CD4-positive, alpha-beta T cell treated with Interleukin-17A for 4 hours (primary cell): ENCODE measurements around the gene KCNT1.

Experiments used
- DNase-seq: peaks from one replicate; pipeline ENCODE4 v3.0.0-alpha.2; 2020; ENCODE audit warnings: mixed read lengths

The KCNT1 gene

GRCh38 chr9:135673941-135674340, 28.0 kb upstream of the KCNT1 start:
- no peak for DNase-seq

DNA sequence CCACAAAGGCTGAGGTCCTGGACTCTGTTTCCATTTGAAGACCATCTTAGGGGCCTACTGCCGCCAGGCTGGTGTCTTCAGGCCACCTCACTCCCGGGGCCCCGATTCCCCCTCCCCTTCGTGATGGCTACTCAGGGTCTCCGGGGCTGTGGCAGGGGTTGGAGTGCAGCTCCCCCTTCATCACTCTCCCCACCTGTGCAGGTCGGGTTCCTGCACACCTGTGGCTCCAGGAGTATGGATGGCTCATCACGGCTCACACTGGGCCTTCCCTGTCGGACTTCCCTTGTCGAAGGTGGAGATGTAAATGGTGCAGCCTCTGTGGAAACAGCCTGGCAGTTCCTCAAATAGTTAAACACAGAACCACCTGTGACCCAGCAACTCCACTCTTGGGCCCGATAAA, 27.0 kb upstream of the KCNT1 start:
- no peak for DNase-seq

DNA sequence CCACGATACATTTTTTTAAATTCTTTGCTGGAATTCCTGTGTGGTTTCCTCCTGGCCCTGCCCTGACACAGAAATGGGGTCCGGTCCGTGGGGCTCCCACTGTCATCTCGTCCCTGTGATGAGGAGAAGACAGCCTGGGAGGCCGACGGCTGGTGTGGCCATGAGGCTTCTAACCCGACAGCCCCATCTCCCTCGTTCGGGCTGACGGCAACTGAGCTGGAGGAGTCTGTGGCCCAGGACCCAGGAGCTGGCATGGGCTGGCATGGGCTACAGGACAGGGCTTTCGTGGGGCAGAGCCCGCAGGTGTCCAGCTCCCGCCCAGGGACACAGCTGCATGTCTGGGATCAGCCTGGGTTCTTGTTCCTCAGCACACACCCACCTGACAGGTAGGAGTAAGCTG, 25.1 kb upstream of the KCNT1 start:
- no peak for DNase-seq

DNA sequence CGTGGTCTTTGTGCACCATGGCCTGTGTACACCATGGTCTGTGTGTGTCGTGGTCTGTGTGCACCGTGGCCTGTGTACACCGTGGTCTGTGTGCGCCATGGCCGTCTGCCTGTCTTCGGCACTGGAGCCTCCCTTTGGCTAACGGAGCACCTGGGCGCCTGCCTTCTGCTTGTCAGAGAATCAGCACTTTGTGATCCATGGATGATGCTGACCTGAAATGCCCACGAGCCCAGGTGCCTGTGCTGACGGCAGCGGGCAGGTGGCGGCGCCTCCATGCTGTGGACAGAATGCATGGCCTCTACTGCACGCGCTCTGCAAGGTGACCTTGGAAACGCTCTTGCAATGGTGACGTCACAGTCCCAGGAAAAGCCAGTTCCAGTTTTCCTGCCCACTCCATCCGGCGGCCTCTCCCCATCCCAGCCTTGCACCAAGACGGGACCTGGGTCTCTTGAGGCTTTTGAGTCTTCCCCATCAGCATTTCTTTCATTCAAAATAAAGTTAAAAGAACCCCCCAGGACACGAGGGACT, 24.3 kb upstream of the KCNT1 start:
- no peak for DNase-seq

DNA sequence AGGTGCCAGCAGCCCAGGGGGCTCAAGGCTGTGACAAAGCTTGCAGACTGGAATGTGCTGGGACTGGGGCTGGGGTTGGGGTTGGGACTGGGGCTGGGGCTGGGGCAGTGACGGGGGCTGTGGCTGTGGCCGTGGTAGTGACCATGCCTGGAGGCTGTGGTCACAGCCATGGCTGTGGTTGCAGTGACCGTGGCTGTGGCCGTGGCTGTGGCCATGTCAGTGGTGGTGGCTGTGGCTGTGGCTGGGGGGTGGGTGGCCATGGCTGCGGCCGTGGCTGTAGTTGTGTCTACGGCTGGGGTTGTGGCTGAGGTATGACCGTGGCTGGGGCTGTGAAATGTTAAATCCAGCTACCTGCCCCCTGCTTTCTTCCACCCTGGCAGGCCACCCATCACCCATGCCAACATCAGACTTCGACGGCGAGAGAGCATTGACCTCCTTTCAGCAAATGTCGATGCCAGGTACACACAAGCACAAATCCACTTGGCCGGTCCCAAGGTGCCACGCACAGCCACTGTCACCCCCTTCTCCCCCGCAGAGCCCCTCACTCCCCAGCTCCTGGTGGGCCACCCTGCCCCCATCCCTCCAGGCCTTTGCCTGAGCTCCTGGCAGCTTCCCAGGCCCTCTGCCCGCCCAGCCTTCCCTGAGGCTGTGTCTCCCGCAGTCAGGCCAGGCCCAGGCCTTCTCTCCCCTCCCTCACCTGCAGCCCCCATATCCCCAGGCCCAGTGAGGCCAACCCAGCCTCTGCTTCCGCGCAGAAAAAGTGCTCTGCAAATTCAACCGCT, 23.6 kb upstream of the KCNT1 start:
- DNase-seq, result no peak

GRCh38 chr9:135680056-135680455, 21.9 kb upstream of the KCNT1 start:
- DNase-seq, result no peak

DNA sequence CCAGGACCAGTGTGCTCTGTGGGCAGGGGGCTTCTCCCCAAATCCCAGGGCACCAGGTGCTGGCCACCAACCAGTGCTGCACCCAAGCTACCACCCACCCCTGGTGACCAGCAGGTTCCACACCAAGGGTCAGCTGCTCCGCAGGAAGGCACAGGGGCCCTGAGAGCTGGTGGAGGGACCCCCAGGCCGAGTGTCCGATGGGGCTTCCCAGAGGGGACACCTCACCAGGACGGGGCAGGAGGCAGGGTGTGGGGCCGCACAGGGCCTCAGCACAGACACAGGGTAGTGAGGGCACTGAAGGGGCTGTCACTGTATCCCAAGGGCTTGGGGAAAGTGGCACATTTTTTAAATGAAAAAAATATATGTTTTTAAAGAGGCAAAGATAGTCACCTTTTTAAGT, 20.8 kb upstream of the KCNT1 start:
- no peak for DNase-seq

DNA sequence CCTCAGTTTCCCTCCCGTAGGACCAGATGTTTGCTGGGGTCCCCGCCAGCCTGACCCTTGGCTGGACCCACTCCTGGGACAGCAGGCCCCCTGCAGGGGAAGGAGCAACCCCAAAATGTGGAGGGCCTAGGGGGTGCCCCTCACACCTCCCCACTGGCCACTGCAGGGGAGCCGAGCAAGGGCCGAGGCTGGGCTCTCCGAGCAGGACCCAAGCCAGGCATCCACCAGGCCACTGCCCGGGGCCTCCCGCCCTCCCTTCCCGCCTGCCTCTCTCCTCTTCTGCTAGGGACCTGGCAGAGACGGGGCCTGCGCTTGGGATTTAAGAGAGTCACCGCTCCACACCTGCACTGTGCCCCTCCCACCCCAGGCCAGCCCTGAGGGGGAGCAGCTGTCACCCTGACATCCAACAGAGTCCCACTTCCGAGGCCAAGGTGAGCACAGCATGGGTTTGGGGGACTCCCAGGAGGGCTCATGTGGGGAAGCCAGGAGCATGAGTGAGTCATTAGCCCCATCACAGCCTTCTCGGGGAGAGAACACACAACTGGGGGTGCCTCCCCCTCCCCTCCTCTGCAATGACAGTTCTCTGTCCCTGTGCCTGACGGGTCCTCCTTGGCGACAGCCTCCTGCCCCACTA, 18.5 kb upstream of the KCNT1 start:
- no peak for DNase-seq

DNA sequence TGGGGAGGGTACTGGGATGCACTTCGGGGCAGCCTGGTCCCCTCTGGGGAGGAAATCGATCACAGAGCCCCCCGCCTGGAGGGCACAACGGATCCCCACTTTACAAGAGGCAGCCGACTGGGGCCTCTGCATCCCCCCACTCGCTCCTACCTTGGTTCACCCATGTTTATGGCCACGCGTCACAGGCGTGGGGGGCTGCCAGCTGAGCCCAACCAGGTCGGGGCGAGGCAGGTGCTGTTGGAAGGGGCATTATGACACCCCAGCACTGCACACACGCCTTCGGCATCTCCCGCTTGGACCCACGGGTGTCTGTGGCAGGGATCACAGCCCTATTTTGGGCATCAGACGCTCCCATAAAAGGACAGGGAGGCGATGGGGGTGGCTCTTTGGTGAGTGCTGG, 17.3 kb upstream of the KCNT1 start:
- no peak for DNase-seq

GRCh38 chr9:135687216-135687615, 14.8 kb upstream of the KCNT1 start:
- DNase-seq, result no peak

DNA sequence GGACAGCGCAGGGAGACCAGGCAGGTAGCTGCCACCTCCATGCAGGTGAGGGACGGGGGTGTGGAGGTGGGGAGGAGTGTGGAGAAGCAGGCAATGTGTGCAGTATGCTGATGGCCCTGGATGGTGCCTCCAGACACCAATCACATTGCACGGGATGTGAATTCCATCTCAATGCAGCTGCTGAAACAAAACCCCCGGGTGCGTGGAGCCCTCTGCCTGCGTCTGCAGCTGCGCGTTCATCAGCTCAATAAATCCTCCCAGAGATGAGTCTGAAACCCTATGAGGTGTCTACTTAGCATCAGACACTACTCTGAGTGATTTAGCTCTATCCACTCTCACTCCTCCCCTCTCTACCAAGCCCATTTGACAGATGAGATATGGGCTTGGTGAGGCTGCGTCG, 13.0 kb upstream of the KCNT1 start:
- DNase-seq, result no peak

DNA sequence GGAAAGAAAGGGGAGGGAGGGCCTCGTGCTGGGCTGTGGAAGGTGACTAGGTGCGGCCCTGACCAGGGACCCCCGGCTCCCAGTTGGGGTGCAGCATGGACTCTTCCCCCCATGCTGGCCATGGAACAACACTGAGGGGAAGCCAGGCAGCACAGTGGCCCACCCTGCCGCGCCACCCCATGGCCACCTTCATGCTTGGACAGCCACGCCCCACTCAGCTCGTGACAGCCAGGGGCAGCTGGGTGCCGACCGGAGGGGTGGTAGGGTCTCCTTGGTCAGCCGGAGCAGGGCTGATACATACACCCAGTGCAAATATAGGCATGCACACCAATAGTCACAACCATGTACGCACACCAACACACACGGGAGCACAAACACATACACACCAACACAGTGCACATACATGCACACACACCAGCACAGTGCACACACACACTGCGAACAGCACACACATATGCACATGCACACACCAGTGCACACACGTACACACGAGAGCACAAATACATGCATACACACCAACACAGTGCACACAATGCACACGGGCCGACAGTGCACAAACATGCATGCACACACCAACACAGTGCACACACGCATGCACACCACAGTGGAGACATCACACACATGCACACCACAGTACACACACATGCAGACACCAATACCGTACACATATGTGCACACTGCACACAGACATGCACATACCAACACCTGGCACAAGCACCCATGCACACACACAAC, 11.0 kb upstream of the KCNT1 start:
- no peak for DNase-seq

- no peak for DNase-seq
Observed at GRCh38 chr9:135692410-135692809, 9.6 kb upstream of the KCNT1 start.

- no peak for DNase-seq
Observed at GRCh38 chr9:135693265-135693664, 8.7 kb upstream of the KCNT1 start.

DNA sequence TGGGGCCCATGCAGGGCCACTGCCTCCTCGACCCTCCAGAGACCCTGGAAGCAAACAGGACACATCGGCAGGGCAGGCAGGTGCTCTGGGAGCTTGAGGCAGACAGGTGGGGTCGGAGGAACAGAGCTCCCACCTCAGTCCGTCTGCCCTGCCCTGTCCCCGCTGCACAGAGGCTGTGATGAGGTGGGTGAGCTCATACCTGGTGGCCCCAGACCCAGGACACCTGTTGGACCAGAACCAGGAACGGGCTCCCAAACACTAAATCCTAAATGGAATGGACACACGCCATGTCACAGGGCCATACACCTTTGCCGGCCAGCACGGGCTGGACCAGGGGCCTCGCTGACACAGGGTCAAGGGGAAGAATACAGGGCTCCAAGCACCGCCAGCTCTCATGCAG, 8.2 kb upstream of the KCNT1 start:
- no peak for DNase-seq

DNA sequence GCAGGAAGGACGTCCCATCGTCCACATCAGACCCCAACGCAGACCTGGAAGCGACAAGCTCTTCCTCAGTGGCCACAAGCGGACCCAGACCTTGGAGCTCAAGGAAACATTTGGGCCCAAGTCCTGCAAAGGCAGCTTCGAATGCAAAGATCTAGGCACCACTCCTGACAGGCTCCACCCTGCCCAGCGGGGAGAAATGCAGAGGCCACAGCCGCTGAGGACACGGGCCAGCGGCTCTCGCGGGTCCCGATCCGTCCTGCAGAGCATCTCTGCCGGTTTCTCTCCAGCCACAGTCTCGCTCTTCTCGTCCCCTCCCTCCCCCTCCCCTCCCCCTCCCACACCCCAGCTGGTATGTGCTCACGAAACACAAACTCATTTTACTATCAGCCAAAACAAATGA, 7.6 kb upstream of the KCNT1 start:
- no peak for DNase-seq

GRCh38 chr9:135695036-135695435, 6.9 kb upstream of the KCNT1 start:
- no peak for DNase-seq

- DNase-seq, result no peak
Observed at GRCh38 chr9:135695642-135696041, 6.3 kb upstream of the KCNT1 start.

- no peak for DNase-seq
Observed at GRCh38 chr9:135696446-135696845, 5.5 kb upstream of the KCNT1 start.

DNA sequence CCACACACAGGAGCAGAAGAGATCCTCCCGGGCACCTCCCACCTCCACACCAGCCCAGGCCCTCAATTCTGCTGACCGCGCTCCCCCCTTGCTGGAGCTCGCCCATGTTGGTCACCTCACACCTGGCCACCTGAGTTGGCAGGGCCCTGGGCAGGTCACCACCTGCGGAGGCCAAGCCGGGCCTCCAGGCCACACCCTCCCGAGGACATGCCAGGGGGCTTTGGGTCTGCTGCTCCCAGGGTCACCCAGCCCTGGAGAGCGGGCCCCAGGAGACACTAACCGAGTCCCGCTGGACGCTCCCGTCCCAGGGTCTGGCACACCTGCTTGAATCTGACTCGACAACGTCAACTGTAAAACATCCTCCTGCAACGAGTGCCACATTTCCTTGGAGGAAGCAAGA, 4.8 kb upstream of the KCNT1 start:
- DNase-seq, result no peak

DNA sequence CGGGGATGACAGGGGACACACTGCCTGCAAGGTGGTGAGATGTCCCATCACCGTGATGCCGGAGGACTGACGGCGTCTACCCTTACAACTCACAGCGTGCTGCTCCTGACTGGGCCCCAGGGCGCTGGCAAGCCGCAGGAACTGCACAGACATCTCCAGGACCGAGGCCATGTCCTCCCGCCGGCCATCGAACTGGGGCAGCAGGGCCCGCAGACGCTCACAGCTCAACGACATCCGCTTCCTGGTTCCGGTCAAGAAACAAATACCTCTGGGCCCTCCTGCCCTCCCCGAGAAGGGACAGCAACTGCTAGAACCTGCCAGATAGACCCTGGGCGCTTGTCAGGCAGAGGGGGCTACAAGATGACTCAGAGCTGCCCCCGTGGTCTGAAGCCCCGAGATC, 3.7 kb upstream of the KCNT1 start:
- DNase-seq, result no peak

GRCh38 chr9:135698767-135699166, 3.2 kb upstream of the KCNT1 start:
- DNase-seq, result no peak

DNA sequence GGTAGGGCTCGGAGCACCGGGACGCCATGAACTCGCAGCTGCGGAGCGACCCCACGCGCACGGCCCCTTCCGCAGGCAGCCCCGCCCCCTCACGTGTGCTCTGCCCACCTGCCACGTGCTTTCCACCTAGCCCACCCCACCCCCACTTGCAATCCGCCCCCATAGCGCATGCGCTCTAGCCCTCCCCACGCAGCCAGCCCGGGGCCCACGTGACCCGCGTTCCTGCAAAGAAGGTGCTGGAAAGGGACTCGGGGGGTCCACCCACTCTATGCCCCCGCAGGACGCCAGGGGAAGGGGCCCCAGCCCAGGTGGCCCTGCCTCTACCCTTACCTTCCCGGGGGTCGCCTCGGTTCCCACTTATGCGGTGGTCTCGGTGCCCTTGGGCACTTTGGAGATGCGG, 2.5 kb upstream of the KCNT1 start, which contains the start of gene SOHLH1:
Gene SOHLH1, minus strand, starts transcription at position 42 of the 400 bp plus-strand sequence. Its CDS starts 14 bp downstream, at position 28.
- DNase-seq, result no peak

GRCh38 chr9:135700525-135700924, 1.5 kb upstream of the KCNT1 start:
- no peak for DNase-seq
